ENCODE measurements around the gene CES2. TPM values are rescaled to one million over a fixed set of nuclear protein-coding genes. Genes with fewer than 3 reads are reported as not detected.

The CES2 gene
- total and polyA plus RNA-seq, 8 donors: 16.9 to 893 (median 37.8) TPM

GRCh38 chr16:66948134-66948836 lies 13.0 kb downstream of the CES2 start:
- WGBS, 5 donors: 0 to 5% (median 3%) methylated on average over 33 to 44 of the region's 44 CpGs
- Histone ChIP-seq H3K36me3 (peaks cover 7 to 14% (median 8%) of the 10 kb centered on the region in 4 donors), H3K9me3 (no peaks in the 10 kb centered on the region), H3K4me1 (peaks cover 8 to 22% (median 18%) of the 10 kb centered on the region in 4 donors), H3K27ac (peak overlapping the region in 1 of 5 donors; percentile 56), H3K27me3 (peaks cover 0 to 28% (median 12%) of the 10 kb centered on the region in 3 donors), H3K4me3 (peak overlapping the region; percentile 49 to 68 (median 62))
- TF ChIP-seq CTCF (IDR thresholded peaks at IDR 0.05) (no peak), POLR2A (IDR thresholded peaks at IDR 0.05) (no peak), POLR2AphosphoS5 (IDR thresholded peaks at IDR 0.05) (no peak), EP300 (IDR thresholded peaks at IDR 0.05) (no peak)
- intact Hi-C loops (cut with DNase I; ENCODE audit: low total_unique reads): no loop called here
- peak; percentile 31 to 53 for DNase-seq

- WGBS, 5 donors: 14 to 46% (median 23%) methylated on average over 8 to 21 of the region's 21 CpGs
- Histone ChIP-seq H3K4me1 (peaks cover 8 to 22% (median 18%) of the 10 kb centered on the region in 4 donors), H3K36me3 (peaks cover 2 to 9% (median 3%) of the 10 kb centered on the region in 4 donors), H3K27me3 (peaks cover 0 to 33% (median 12%) of the 10 kb centered on the region in 3 donors), H3K4me3 (peak overlapping the region; percentile 49 to 68 (median 62)), H3K9me3 (no peaks in the 10 kb centered on the region), H3K27ac (no peak overlapping the region)
- intact Hi-C loops (cut with DNase I; ENCODE audit: low total_unique reads): no loop called here
- no peak for TF ChIP-seq CTCF (IDR thresholded peaks at IDR 0.05)
- no peak for TF ChIP-seq EP300 (IDR thresholded peaks at IDR 0.05)
- TF ChIP-seq POLR2A (IDR thresholded peaks at IDR 0.05): no peak
- no peak for TF ChIP-seq POLR2AphosphoS5 (IDR thresholded peaks at IDR 0.05)
- no peak for DNase-seq
Observed at GRCh38 chr16:66948837-66949225, 13.5 kb downstream of the CES2 start.

GRCh38 chr16:66949472-66949871 lies 14.2 kb downstream of the CES2 start:
- DNase-seq: no peak
- H3K27ac ChIP-seq: no peak overlapping the region

GRCh38 chr16:66950437-66950836 lies 15.1 kb downstream of the CES2 start:
- 68 to 90% (median 79%) methylated on average over 2 of the region's 2 CpGs for WGBS, 5 donors
- no peaks in the 10 kb centered on the region for H3K36me3 ChIP-seq
- peaks cover 0 to 33% (median 12%) of the 10 kb centered on the region in 3 donors for H3K27me3 ChIP-seq
- H3K27ac ChIP-seq: no peak overlapping the region
- DNase-seq: no peak
- TF ChIP-seq POLR2AphosphoS5 (IDR thresholded peaks at IDR 0.05) (no peak), EP300 (IDR thresholded peaks at IDR 0.05) (no peak), POLR2A (IDR thresholded peaks at IDR 0.05) (no peak), CTCF (IDR thresholded peaks at IDR 0.05) (no peak)
- H3K4me1 ChIP-seq: peaks cover 8 to 22% (median 18%) of the 10 kb centered on the region in 4 donors
- intact Hi-C loops (cut with DNase I; ENCODE audit: low total_unique reads): no loop called here
- no peaks in the 10 kb centered on the region for H3K9me3 ChIP-seq
- no peak overlapping the region for H3K4me3 ChIP-seq

More at GRCh38 chr16:66949472-66949871, 14.2 kb downstream of the CES2 start:
- Histone ChIP-seq H3K4me3 (no peak overlapping the region), H3K9me3 (no peaks in the 10 kb centered on the region), H3K36me3 (peaks cover 0 to 2% (median 0%) of the 10 kb centered on the region in 4 donors), H3K27me3 (peaks cover 0 to 33% (median 12%) of the 10 kb centered on the region in 3 donors), H3K4me1 (peaks cover 8 to 22% (median 18%) of the 10 kb centered on the region in 4 donors)
- TF ChIP-seq EP300 (IDR thresholded peaks at IDR 0.05): no peak
- TF ChIP-seq CTCF (IDR thresholded peaks at IDR 0.05): no peak
- no peak for TF ChIP-seq POLR2A (IDR thresholded peaks at IDR 0.05)
- no peak for TF ChIP-seq POLR2AphosphoS5 (IDR thresholded peaks at IDR 0.05)
- intact Hi-C loops (cut with DNase I; ENCODE audit: low total_unique reads): no loop called here
- 68 to 82% (median 70%) methylated on average over 6 of the region's 6 CpGs for WGBS, 5 donors

Measured in stomach (tissue), 9 donors.